ENCODE results near the gene LHX1.

- TF ChIP-seq MAX (IDR thresholded peaks at IDR 0.05) (no peak), HNF4G (IDR thresholded peaks at IDR 0.05) (no peak), REST (IDR thresholded peaks at IDR 0.05) (no peak)
These were observed 14.0 kb downstream of the LHX1 start for GRCh38 chr17:36951084-36951789.
